ENCODE data around the gene FBXO36.

FBXO36 gene

GRCh38 chr2:230043461-230043860 lies 121.2 kb downstream of the FBXO36 start:
- no peak for DNase-seq (ENCODE audit: insufficient read length, low spot score)
- no peak for TF ChIP-seq CTCF (IDR thresholded peaks at IDR 0.05; ENCODE audit: insufficient read depth, missing control alignments)
- no peak for FAIRE-seq

- no peak for FAIRE-seq
- TF ChIP-seq CTCF (IDR thresholded peaks at IDR 0.05; ENCODE audit: insufficient read depth, missing control alignments): no peak
- DNase-seq (ENCODE audit: insufficient read length, low spot score): no peak
Measured at GRCh38 chr2:230046491-230046890, 124.2 kb downstream of the FBXO36 start.

GRCh38 chr2:230048010-230048671 lies 125.8 kb downstream of the FBXO36 start:
- no peak for FAIRE-seq
- DNase-seq (ENCODE audit: insufficient read length, low spot score): no peak
- no peak for TF ChIP-seq CTCF (IDR thresholded peaks at IDR 0.05; ENCODE audit: insufficient read depth, missing control alignments)

- FAIRE-seq (no peak), DNase-seq (ENCODE audit: insufficient read length, low spot score) (no peak)
- TF ChIP-seq CTCF (IDR thresholded peaks at IDR 0.05; ENCODE audit: insufficient read depth, missing control alignments): no peak
Measured at GRCh38 chr2:230050136-230050535, 127.8 kb downstream of the FBXO36 start.

- no peak for DNase-seq (ENCODE audit: insufficient read length, low spot score)
- FAIRE-seq: no peak
- TF ChIP-seq CTCF (IDR thresholded peaks at IDR 0.05; ENCODE audit: insufficient read depth, missing control alignments): no peak
Measured at GRCh38 chr2:230052299-230052698, 130.0 kb downstream of the FBXO36 start.

- TF ChIP-seq CTCF (IDR thresholded peaks at IDR 0.05; ENCODE audit: insufficient read depth, missing control alignments): no peak
- no peak for DNase-seq (ENCODE audit: insufficient read length, low spot score)
Measured at GRCh38 chr2:230053753-230054478, 131.6 kb downstream of the FBXO36 start.

GRCh38 chr2:230060672-230061293 lies 138.5 kb downstream of the FBXO36 start:
- DNase-seq (ENCODE audit: insufficient read length, low spot score): no peak

More at GRCh38 chr2:230053753-230054478, 131.6 kb downstream of the FBXO36 start:
- FAIRE-seq: no peak

More at GRCh38 chr2:230060672-230061293, 138.5 kb downstream of the FBXO36 start:
- no peak for TF ChIP-seq CTCF (IDR thresholded peaks at IDR 0.05; ENCODE audit: insufficient read depth, missing control alignments)
- no peak for FAIRE-seq

Measured in D721Med (cell line).